GM19468 (cell line): ENCODE measurements around the gene PLXNA4.

ENCODE experiments used
- ATAC-seq: cut with Tn5 transposase; IDR thresholded peaks from one replicate; pipeline ENCODE4 v1.9.1; 2021; ENCODE audit warnings: mild to moderate bottlenecking, moderate library complexity, moderate number of reproducible peaks; ENCODE audit not compliant: unreplicated experiment; ENCODE audit errors: extremely low read depth

The PLXNA4 gene

GRCh38 chr7:132544025-132544424, 32.2 kb downstream of the PLXNA4 start:
- no peak for ATAC-seq

GRCh38 chr7:132542895-132543294, 33.4 kb downstream of the PLXNA4 start:
- no peak for ATAC-seq

GRCh38 chr7:132541656-132542055, 34.6 kb downstream of the PLXNA4 start:
- ATAC-seq, result no peak

GRCh38 chr7:132537456-132538145, 38.7 kb downstream of the PLXNA4 start:
- ATAC-seq, result no peak

GRCh38 chr7:132536654-132537395, 39.4 kb downstream of the PLXNA4 start:
- ATAC-seq, result no peak

- no peak for ATAC-seq
Observed at GRCh38 chr7:132533916-132534315, 42.4 kb downstream of the PLXNA4 start.

GRCh38 chr7:132532281-132532680, 44.0 kb downstream of the PLXNA4 start:
- ATAC-seq, result no peak

GRCh38 chr7:132531562-132531961, 44.7 kb downstream of the PLXNA4 start:
- ATAC-seq, result no peak

- no peak for ATAC-seq
Observed at GRCh38 chr7:132528695-132529094, 47.6 kb downstream of the PLXNA4 start.

- ATAC-seq, result no peak
Observed at GRCh38 chr7:132527467-132528410, 48.5 kb downstream of the PLXNA4 start.

GRCh38 chr7:132526111-132526740, 50.0 kb downstream of the PLXNA4 start:
- no peak for ATAC-seq

- no peak for ATAC-seq
Observed at GRCh38 chr7:132521423-132521822, 54.8 kb downstream of the PLXNA4 start.

- ATAC-seq, result no peak
Observed at GRCh38 chr7:132520591-132521280, 55.5 kb downstream of the PLXNA4 start.

- ATAC-seq, result no peak
Observed at GRCh38 chr7:132519936-132520335, 56.3 kb downstream of the PLXNA4 start.

- ATAC-seq, result no peak
Observed at GRCh38 chr7:132518839-132519173, 57.5 kb downstream of the PLXNA4 start.

GRCh38 chr7:132518102-132518838, 58.0 kb downstream of the PLXNA4 start:
- ATAC-seq, result no peak

- no peak for ATAC-seq
Observed at GRCh38 chr7:132516042-132516840, 60.0 kb downstream of the PLXNA4 start.

- ATAC-seq, result no peak
Observed at GRCh38 chr7:132515181-132515580, 61.1 kb downstream of the PLXNA4 start.
